ENCODE measurements around the gene MAGI1.

DNA sequence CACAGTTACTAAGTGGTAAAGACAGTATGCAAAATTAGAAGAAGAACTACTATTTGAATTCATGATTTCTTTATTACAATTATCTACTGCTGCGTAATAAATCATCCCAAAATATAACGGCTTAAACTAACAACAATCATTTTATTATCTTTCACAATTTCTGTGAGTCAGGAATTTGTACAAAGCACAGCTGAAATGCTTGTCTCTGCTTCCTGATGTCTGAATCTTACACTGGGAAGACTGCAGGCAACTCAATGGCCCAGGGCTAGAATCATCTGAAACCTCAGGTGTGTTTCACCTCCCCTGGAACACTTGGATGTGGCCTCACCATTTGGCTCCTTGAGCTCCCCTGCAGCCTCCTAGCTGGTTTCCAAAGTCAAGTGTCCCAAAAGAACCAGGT is 145.1 kb downstream of the MAGI1 start:
- TF ChIP-seq POLR2A (IDR thresholded peaks at IDR 0.05), result no peak
- TF ChIP-seq, protein P1, sequence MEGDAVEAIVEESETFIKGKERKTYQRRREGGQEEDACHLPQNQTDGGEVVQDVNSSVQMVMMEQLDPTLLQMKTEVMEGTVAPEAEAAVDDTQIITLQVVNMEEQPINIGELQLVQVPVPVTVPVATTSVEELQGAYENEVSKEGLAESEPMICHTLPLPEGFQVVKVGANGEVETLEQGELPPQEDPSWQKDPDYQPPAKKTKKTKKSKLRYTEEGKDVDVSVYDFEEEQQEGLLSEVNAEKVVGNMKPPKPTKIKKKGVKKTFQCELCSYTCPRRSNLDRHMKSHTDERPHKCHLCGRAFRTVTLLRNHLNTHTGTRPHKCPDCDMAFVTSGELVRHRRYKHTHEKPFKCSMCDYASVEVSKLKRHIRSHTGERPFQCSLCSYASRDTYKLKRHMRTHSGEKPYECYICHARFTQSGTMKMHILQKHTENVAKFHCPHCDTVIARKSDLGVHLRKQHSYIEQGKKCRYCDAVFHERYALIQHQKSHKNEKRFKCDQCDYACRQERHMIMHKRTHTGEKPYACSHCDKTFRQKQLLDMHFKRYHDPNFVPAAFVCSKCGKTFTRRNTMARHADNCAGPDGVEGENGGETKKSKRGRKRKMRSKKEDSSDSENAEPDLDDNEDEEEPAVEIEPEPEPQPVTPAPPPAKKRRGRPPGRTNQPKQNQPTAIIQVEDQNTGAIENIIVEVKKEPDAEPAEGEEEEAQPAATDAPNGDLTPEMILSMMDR (IDR thresholded peaks at IDR 0.05), result no peak

Data from uterus (tissue), 2 donors.